Embryonic facial prominence (tissue), 1 donor: Measurements from ENCODE around the gene MAMSTR.
"Not testable (repeated sequence)": the region's sequence is repeated elsewhere in the genome, so short reads cannot be mapped to it uniquely, and the experiment has no call there.

Source experiments
- DNase-seq: peaks from one replicate; pipeline ENCODE4 v3.0.0-alpha.2; 2016; ENCODE audit errors: extremely low spot score

Gene MAMSTR

DNA sequence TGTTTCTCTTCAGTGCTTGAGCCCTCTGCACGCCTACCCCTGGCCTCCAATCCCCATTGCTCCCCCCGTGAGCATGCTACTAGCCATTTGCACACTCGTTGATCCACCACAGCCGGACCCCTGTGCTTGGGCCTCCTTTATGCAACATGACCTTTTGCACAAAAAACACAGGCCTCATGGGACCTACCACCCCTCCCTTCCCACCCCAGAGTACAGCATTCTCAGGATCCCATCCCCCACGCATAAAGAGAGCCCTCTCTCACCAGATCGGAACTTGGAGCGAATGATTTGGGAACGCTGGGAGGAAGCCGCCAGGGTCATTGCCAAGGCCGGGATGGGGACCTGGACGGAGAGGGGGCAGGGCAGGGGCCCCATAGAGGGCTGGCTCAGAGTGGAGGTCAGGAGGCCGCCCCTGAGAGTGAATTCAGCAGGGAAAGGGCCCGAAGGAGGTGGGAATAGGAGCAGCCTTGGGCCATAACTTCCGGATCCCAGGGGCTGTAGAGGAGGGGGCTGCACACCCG is 754 bp downstream of the MAMSTR start:
- DNase-seq = no peak

DNA sequence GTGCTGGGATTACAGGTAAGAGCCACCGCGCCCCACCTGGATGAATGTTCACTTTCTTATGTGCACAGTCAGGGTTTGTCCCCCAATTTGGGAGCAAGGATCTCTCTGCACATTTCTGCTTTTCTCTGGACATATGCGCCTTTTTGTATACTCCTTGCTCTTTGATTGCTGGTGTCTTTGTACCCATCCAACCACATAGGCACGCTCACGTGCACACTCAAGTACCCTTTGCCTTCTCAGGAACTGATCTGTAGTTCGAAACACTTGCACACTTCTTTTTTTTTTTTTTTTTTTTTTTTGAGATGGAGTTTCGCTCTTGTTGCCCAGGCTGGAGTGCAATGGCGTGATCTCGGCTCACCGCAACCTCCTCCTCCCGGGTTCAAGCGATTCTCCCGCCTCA is 1.4 kb downstream of the MAMSTR start:
- DNase-seq = not testable (repeated sequence)

DNA sequence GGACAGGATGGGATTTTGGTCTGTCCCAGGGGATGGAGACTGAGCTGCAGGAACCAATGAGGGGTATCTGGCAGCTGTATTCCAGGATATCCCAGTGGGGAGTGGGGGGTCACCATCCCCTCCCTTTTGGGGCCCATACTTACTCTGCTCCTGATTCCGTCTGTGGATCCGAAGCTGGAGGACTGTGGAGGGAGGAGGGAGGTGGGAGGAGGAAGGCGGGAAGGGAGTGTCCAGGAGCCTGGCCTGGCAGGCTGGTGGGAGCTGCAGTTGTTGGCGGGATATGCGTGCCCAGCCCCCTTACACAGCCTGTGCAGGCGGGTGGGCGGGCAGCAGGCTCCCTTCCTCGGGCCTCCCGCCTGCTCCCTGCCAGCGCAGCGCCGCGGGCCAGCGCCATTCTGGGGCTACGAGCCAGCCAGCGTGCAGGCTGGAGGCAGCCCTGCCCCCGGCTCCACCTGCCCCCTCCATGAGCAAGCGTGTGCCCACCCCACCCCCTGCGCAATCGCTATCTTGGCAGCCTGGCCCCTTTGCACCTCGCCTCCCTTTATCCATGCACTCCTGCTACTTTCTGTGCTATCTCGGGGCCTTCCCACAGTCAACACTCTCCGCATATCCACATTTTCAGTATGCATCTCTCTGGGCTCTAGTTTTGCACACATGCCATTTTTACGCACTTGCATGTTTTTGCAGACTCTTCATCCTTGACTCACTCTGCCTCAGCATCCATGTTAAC is 2.8 kb downstream of the MAMSTR start:
- DNase-seq = peak; percentile 61

DNA sequence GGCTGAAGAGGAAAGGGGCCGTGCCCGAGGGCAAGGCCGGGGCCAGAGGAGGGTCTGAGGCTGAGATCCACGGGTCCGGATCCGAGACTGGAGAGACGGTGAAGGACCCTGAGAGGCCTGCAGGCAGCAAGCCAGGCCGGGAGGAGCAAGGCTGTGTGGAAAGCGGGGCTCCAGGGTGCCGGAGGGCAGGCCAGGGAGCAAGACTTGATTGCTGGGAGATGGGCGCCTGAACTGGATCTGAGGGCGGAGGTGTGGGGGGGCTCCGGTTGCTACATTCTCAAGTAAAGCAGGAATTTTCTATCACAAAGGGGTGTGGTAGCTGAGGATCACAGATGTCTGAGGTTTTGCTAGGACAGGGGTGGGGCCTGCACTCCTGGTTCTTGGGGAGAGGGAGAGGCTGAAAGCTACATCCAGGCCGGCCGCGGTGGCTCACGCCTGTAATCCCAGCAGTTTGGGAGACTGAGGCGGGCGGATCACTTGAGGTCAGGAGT is 3.8 kb downstream of the MAMSTR start:
- DNase-seq = no peak

DNA sequence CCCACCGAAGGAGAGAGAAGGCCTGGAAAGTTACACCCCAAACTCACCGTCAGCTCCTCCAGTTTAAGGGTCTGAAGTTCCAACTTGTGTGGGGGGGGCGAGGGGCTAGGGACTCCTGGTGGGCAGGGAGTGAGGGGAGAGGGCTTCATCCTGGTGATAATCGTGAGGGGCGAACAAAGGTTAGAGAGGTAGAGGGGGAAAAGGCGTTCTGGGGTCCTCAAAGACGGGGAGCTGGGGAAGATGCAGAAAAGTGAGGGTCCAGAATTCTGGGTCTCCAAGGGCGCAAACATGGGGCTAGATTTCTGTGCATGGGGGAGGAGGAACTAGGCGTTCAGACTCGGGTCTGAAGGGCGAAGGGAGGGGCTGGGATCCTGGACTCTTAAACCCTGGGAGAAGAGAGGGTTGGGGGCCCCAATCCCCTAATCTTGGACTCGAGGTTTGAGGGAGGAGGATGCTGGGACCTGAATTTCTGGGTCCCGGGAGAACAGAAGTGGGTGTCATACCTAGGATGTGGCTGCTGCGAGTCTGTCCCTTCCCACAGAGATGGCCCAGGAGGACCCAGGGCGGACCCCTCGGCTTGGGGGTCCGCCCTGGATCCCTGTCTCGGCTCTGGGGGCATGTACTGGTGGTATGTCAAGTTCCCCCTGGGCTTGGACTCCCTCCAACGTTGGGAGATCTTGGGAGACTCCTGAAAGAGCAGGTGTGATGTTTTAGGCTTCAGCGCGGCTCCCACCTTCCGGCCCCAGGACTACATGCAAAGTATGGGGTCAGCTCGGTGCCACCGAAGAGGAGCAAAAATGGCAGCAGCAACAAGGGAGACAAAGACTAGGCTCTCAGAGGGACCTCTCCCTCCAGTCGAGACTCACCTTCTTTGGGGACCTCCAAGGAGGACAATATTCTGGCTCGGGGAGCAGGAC is 4.5 kb downstream of the MAMSTR start:
- no peak for DNase-seq

DNA sequence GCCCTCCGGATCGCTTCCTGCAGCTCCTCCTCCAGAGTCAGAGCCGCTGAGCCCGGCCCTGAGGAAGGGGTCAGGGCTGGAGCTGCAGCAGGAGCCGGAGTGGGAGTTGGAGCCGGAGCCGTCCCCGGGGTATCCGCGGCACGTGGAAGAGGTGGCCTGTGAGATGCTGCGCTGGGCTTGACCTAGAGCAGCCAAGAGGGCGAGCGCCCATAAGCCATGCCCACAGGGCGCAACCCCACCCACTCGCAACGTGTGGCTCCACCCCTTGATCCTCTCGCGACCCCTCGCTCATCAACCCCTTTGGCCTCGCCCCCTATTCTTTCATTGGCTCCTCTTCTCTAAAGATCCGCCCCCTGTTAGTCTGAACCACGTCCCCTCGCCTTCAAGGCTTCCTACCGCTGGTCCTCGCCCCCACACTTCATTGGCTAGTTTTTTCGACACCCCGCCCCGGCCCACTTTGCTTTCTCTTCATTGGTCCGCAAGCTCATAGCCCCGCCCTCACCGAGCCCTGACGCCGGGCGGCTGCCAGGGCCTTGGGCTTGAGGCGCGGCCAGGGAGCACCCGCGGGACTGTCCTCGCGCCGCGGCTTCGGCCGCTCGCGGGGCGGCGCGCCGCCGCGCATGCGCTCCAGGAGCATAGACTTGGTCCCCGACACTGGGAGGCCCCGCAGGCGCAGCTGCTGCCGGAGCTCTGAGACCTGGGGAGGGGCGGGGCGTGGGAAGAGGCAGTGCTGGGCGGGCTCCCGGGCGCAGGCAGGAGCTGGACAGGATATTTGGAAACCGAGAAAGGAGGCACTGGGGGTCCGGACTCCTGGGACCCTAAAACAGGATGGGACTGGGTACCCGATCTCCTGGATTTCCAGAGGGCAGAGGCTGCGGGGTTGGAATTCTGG is 5.4 kb downstream of the MAMSTR start:
- DNase-seq = peak; percentile 98

DNA sequence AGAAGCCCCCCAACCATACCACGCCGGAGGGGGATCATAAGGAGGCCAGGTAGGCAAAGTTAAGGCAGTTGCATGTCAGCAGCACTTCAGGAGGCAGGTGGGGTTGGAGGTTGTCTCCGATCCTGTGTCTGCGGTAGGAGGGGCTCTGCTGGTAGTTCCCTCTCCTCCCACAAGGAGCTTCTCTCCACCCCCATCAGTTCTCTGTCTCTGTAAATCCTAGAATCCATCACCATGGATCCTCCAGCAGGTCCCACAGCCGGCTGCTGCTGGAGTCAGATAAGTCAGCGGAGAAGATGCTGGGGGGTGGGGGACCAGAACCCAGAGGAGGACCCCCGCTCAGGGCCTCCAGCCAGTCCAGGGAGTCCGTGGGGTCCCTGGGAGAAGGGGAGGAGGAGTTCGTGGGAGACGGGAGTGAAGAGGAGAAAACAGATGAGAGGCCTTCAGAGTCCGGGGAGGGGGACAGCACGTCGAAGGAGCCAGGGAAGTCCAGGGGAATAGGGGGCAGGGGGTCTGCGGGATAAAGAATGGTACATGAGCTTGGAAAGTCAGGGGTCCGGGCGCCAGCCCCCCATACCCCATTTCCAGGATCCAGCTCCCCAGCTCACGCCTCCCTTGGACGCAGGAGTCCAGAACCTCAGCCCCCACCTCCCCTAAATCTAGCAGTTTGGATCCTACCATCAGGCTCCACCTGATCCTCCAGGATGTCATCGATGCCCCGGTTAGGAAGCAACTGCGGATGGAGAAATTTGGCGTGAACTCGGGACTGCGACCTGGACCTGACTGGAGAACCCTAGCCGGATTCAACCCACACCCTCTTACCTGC is 6.3 kb downstream of the MAMSTR start:
- no peak for DNase-seq

DNA sequence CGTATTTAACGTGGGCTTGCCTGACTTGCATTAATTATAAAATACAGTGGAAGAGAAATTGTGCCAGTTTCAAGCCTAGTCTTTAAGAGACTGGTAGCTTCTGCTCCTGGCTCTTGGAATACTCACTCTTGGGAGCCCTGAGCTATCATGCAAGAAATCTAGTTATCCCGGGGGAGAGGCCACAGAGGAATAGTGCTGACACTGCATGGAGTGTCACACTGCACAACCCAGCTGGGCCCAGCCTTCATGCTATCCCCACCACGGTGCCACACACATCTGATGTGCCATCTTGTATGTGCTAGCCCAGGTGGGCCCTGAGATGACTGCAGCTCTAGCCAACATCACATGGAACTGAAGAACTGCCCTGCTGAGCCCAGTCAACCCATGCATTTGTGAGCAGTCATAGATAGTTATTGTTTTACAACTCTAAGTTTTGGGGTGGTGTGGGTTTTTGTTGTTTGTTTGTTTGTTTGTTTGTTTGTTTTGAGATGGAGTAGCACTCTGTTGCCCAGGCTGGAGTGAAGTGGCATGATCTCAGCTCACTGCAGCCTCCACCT is 8.3 kb downstream of the MAMSTR start:
- no peak for DNase-seq

DNA sequence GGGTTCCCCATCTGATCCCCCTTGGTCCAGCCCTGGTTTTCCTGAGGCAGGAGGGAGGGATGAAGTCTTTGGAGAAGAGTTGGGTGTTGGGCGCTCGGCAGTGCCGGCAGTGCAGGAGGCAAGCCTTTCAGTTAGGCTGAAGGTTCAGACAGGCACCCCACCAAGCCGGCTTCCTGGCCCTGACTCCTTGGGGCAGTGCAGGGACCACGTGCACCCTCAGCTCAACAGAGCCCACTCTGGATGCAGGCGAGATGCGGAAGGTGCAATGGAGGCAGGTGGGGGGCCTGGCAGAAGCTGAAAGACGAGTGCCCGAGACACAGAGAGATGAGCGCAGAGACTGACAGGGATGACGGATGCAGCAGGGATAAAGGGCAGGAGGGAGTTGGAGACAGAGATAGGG is 11.1 kb downstream of the MAMSTR start:
- DNase-seq = no peak

DNA sequence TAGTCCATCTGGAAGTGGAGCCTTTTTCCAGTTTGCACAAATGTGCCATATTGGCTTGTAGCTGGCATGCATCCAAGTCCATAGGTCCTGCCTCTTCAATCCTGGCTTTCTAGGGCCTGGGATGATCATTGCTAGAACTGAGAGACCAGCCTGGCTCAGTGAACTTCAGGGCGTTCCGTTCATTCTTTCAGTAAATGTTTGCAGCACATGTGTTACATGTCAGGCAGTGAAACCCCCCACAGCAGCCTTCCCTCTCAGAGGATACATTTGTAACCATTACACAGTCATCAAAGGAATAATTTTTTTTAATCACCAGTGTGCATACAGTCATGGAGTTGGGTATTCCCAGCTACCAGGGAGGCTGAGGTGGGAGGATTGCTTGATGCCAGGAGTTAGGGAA is 14.1 kb downstream of the MAMSTR start:
- no peak for DNase-seq

DNA sequence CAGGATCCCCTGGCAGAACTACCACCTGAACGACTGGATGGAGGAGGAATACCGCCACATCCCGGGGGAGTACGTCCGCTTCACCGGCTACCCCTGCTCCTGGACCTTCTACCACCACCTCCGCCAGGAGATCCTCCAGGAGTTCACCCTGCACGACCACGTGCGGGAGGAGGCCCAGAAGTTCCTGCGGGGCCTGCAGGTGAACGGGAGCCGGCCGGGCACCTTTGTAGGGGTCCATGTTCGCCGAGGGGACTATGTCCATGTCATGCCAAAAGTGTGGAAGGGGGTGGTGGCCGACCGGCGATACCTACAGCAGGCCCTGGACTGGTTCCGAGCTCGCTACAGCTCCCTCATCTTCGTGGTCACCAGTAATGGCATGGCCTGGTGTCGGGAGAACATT is 16.2 kb downstream of the MAMSTR start:
- no peak for DNase-seq

DNA sequence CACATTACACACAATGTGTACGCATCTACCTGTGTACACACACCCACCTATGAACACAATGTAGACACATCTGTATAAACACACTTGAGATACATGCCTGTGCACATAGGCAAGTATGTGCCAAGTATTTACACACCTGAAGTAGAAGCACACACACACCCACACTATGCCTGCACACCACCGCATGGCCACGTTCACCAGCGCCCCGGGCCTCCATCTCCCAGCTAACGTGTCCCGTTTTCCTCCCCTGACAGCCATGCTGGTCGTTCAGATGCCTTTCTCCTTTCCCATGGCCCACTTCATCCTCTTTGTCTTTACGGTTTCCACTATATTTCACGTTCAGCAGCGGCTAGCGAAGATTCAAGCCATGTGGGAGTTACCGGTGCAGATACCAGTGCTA is 16.8 kb downstream of the MAMSTR start:
- no peak for DNase-seq

DNA sequence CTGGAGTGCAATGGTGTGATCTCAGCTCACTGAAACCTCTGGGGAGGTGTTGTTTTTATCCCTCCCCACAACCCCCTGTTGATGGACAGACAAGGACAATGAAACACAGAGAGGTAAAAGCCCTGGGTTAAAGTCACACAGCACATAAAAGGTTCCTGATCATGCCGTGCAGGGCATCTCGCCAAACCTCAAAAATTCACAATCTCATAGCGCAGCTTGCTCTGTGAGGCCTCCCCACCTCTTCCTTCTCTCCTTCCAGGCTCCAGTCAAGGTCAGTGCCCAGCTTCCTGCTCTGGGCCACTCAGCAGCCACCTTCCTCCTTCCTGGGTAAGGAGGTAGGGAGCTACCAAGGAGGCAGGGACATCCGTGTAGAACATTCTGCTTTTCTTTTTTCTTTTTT is 21.5 kb downstream of the MAMSTR start:
- DNase-seq = no peak

DNA sequence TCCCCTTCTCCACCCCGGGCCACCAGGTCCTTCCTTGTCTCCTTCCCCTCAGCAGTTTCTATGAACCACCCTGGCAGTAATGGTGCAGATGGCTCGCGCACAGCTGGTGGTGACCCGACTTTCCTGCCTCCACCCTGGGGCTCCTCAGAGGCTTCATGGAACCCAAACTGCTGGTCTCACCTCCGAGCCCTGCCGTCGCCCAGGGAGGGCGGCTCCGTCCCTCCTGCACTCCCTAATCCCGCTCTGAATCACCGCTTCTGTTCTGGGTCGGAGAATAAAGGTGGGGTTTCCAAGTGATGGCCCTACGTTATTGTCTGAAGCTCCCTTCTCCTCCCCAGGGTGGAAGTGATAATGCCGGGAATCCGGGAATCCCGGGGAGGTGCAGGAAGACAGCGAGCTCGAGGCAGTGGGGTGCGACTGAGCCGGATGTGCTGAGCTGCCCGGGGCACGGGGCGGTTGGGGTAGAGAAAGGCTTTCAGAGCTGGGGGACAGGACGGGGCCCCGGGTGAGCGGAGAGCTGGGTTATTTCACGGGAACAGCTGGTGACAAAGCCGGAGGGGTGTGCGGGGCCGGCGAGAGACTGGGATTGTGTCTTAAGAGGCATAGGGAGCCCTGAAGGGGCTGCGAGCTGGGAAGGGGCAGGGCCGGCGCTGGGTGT is 23.0 kb downstream of the MAMSTR start:
- no peak for DNase-seq

DNA sequence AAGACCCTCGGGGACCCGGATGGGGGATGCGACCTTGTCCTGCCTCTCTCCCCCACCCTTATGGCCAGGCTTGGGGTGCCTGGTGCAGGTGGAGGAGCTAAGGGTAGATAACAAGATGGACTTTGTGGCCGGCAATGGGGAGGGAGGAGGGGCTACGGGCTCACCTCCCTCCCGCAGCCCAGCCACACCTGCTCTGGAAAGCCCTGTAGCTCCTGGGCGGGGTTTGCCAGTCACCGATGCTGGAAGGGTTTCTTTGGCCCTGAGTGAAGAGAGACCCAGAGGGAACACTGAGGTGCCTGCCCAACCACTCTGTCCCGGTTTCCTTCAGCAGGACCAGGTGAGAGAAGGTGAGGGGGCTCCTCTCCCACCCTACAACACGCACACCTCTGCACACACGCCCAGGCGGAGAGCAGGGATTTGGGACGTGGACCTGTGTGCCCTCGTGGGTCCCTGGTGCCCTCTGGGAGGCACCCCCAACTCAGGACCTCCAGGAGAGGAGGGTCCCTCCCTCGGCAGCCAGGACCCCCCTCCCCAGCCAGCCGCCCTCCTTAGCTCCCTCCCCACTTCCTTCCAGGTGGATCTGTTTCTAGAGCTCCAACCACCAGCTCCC is 23.7 kb downstream of the MAMSTR start, which contains the start of gene FUT2:
Gene FUT2 (plus strand): TSS at position 229 of the 610 bp plus-strand sequence. CDS start 6,986 bp downstream, outside the sequence.
- DNase-seq = no peak

DNA sequence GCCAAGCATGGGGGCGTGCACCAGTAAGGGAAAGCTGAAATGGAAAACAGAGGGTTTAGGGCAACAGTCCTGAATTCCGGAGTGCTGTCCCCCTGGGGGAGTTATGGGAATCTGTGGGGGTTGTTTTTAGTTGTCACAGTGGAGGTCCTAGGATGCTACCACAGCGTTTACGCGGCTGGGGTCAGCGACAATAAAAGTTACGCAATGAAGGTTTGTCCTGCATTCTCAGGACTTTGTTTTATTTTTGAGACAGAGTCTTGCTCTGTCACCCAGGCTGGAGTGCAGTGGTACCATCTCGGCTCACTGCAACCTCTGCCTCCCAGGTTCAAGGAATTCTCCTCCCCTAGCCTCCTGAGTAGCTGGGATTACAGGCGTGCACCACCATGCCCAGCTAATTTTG is 25.9 kb downstream of the MAMSTR start:
- DNase-seq = not testable (repeated sequence)

DNA sequence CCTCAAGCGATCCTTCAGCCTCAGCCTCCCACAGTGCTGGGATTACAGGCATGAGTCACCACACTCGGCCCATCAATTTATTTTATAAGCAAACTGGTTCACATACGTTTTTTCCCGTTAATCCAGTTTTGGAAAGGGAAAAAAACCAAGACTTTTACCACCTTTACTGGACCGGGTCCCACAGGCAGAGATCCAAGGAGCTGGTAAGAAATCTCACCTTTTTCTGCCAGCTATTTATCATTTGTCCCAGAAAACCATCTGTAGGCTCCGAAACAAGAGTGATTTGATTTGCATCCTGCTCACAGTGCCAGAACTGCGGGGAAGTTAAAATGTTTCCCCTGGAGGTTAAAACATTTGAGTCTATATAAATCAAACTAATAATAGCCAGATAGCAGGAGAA is 30.1 kb downstream of the MAMSTR start:
- DNase-seq = no peak

DNA sequence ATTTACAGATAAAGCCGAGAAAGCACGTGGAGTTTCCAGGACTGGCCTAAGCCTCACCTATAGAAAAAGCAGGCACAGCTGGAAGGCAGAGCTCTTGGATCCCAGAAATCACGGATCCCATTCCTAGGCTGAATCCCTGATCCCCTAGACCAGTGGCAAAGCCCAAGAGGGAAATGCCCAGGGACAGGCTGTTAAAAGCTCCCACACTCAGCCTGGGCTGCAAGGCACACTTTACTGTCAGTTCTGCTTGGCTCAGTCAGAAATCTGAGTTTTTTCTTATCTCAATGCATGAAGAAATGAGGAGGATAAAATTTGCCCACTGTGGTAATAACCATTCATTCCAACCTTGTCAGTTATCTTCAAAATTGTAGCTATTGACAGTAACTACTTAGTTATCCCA is 31.7 kb downstream of the MAMSTR start:
- DNase-seq = no peak

DNA sequence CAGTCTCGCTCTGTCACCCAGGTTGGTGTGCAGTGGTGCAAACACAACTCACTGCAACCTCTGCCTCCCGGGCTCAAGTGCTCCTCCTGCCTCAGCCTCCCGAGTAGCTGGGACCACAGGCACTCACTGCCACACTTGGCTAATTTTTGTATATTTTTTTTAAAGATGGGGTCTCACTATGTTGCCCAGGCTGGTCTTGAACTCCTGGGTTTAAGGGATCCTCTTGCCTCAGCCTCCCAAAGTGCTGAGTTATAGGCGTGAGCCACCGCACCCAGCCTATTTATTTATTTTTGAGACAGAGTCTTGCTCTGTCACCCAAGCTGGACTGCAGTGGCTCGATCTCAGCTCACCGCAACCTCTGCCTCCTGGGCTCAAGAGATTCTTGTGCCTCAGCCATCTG is 32.9 kb downstream of the MAMSTR start:
- not testable (repeated sequence) for DNase-seq
